Nephron progenitor cell (in vitro differentiated cells): ENCODE results near the gene RETREG3.

ENCODE experiments used
- DNase-seq: peaks from one replicate; pipeline ENCODE4 v3.0.0; 2021
- H3K27ac Mint-ChIP-seq: 2 replicates; pipeline ENCODE4 v1.8.0; 2021; ENCODE audit warnings: mild to moderate bottlenecking, moderate library complexity, mixed read lengths
- H3K27me3 Mint-ChIP-seq: 2 replicates; pipeline ENCODE4 v1.8.0; 2021; ENCODE audit warnings: mild to moderate bottlenecking, low read depth, mixed read lengths; ENCODE audit not compliant: poor library complexity
- H3K36me3 Mint-ChIP-seq: 2 replicates; pipeline ENCODE4 v1.8.0; 2021; ENCODE audit warnings: low read depth, mixed read lengths
- H3K4me1 Mint-ChIP-seq: 2 replicates; pipeline ENCODE4 v1.8.0; 2021; ENCODE audit warnings: mixed read lengths
- H3K4me3 Mint-ChIP-seq: 2 replicates; pipeline ENCODE4 v1.8.0; 2021; ENCODE audit warnings: mild to moderate bottlenecking, moderate library complexity, mixed read lengths
- H3K9me3 Mint-ChIP-seq: 2 replicates; pipeline ENCODE4 v1.8.0; 2021; ENCODE audit warnings: mild to moderate bottlenecking, moderate library complexity, mixed read lengths
- TF ChIP-seq, protein P1 (sequence below): fragments of 200-600 bp; sonication (generic); IDR thresholded peaks from 2 replicates; pipeline ENCODE4 v1.5.0; 2021; ENCODE audit warnings: antibody characterized with exemption

The RETREG3 gene

DNA sequence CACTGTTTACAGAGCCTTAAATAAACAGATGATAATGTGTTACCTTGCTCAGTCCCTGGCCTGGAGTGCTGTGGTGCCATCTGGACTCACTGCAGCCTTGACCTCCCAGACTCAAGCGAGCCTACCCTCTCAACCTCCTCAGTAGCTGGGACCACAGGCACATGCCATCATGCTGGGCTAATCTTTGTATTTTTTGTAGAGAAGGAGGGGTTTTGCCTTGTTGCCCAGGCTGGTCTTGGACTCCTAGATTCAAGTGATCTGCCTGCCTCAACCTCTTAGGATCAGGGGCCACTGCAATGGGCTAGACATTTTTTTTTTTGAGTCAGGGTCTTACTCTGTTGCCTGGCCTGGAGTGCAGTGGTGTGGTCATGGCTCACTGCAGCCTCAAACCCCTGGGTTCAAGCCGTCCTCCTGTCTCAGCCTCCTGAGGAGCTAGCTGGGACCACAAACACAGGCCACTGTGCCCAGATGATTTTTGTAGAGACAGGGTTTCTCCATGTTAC is 78.2 kb downstream of the RETREG3 start:
- Mint-ChIP-seq H3K27me3 (peaks cover 9% of the 10 kb centered on the region), H3K36me3 (no peaks in the 10 kb centered on the region), H3K27ac (peak overlapping the region; percentile 81), H3K4me1 (peaks cover 57% of the 10 kb centered on the region), H3K9me3 (no peaks in the 10 kb centered on the region), H3K4me3 (no peak overlapping the region)
- DNase-seq: no peak
- TF ChIP-seq, protein P1, sequence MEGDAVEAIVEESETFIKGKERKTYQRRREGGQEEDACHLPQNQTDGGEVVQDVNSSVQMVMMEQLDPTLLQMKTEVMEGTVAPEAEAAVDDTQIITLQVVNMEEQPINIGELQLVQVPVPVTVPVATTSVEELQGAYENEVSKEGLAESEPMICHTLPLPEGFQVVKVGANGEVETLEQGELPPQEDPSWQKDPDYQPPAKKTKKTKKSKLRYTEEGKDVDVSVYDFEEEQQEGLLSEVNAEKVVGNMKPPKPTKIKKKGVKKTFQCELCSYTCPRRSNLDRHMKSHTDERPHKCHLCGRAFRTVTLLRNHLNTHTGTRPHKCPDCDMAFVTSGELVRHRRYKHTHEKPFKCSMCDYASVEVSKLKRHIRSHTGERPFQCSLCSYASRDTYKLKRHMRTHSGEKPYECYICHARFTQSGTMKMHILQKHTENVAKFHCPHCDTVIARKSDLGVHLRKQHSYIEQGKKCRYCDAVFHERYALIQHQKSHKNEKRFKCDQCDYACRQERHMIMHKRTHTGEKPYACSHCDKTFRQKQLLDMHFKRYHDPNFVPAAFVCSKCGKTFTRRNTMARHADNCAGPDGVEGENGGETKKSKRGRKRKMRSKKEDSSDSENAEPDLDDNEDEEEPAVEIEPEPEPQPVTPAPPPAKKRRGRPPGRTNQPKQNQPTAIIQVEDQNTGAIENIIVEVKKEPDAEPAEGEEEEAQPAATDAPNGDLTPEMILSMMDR: no peak
